HEK293 (cell line): ENCODE data around the gene RALA.
"Not testable (repeated sequence)": the region's sequence is repeated elsewhere in the genome, so short reads cannot be mapped to it uniquely, and the experiment has no call there.

ENCODE experiments used
- CTCF ChIA-PET: fragments of 350-600 bp; formaldehyde crosslinking; extraction: SDS; loops from one replicate; lab custom pipeline; 2021; ENCODE audit warnings: antibody characterized with exemption; lab: Yijun Ruan, JAX
- POLR2A ChIA-PET: fragments of 300-600 bp; formaldehyde crosslinking; extraction: SDS; loops from one replicate; lab custom pipeline; 2020; ENCODE audit warnings: antibody characterized with exemption, inconsistent platforms; lab: Yijun Ruan, JAX
- H3K27ac ChIP-seq: fragments of 200-500 bp; sonication (Bioruptor generic); 2 replicates; pipeline ENCODE4 v1.5.1; 2014; ENCODE audit warnings: low read depth, low read length, control low read depth, inconsistent platforms; ENCODE audit errors: extremely low read depth
- H3K36me3 ChIP-seq, 2 experiments: fragments of 200-500 bp in 1 of 2; sonication (Bioruptor generic) in 1 of 2; 1 replicate in 1 of 2; 2 replicates in 1 of 2; pipeline ENCODE4 v1.5.1; 2014 to 2017; ENCODE audit warnings: inconsistent platforms in 2 of 2, low read length in 2 of 2; ENCODE audit not compliant: control insufficient read depth in 2 of 2, insufficient read depth in 1 of 2
- H3K4me1 ChIP-seq: fragments of 200-500 bp; sonication (Bioruptor generic); 2 replicates; pipeline ENCODE4 v1.5.1; 2014; ENCODE audit warnings: mild to moderate bottlenecking, low read length, inconsistent platforms; ENCODE audit not compliant: control insufficient read depth, insufficient read depth
- H3K4me3 ChIP-seq: 2 replicates; pipeline ENCODE4 v1.5.1; 2011; ENCODE audit warnings: low read depth, mild to moderate bottlenecking, control low read depth, low read length, moderate library complexity
- H3K9me3 ChIP-seq: fragments of 200-500 bp; sonication (Bioruptor generic); 2 replicates; pipeline ENCODE4 v1.5.1; 2014; ENCODE audit warnings: low read depth, low read length, inconsistent platforms; ENCODE audit not compliant: control insufficient read depth, insufficient read depth
- GLIS2 ChIP-seq: fragments of 450-650 bp; formaldehyde crosslinking; IDR thresholded peaks from 2 replicates; pipeline ENCODE4 v1.5.1; 2016; ENCODE audit warnings: missing biosample characterization, missing genetic modification characterization
- HOXD13 ChIP-seq: sonication (generic); formaldehyde crosslinking; IDR thresholded peaks from 2 replicates; pipeline ENCODE4 v1.8.0; 2022; ENCODE audit warnings: missing genetic modification reagents, borderline replicate concordance
- KLF16 ChIP-seq: fragments of 450-650 bp; formaldehyde crosslinking; IDR thresholded peaks from 2 replicates; pipeline ENCODE4 v1.5.1; 2017; ENCODE audit warnings: missing biosample characterization, missing genetic modification characterization
- KLF8 ChIP-seq: fragments of 450-650 bp; formaldehyde crosslinking; IDR thresholded peaks from 2 replicates; pipeline ENCODE4 v1.5.1; 2016; ENCODE audit warnings: missing biosample characterization, missing genetic modification characterization
- OVOL3 ChIP-seq: fragments of 450-650 bp; formaldehyde crosslinking; IDR thresholded peaks from 2 replicates; pipeline ENCODE4 v1.5.1; 2016; ENCODE audit warnings: missing biosample characterization, missing genetic modification characterization
- ZBTB21 ChIP-seq: fragments of 450-650 bp; formaldehyde crosslinking; IDR thresholded peaks from 2 replicates; pipeline ENCODE4 v1.5.1; 2017; ENCODE audit warnings: missing biosample characterization, missing genetic modification characterization
- ZEB2 ChIP-seq: fragments of 450-650 bp; formaldehyde crosslinking; IDR thresholded peaks from 2 replicates; pipeline ENCODE4 v1.5.1; 2016; ENCODE audit warnings: missing biosample characterization, missing genetic modification characterization
- ZFP37 ChIP-seq: fragments of 450-650 bp; formaldehyde crosslinking; IDR thresholded peaks from 2 replicates; pipeline ENCODE4 v1.5.1; 2016; ENCODE audit warnings: missing biosample characterization, missing genetic modification characterization
- ZFP69B ChIP-seq: fragments of 450-650 bp; formaldehyde crosslinking; IDR thresholded peaks from 2 replicates; pipeline ENCODE4 v1.5.1; 2016; ENCODE audit warnings: missing biosample characterization, missing genetic modification characterization
- ZIC2 ChIP-seq: fragments of 450-650 bp; formaldehyde crosslinking; IDR thresholded peaks from 2 replicates; pipeline ENCODE4 v1.5.1; 2016; ENCODE audit warnings: missing biosample characterization, missing genetic modification characterization
- ZNF121 ChIP-seq: fragments of 450-650 bp; formaldehyde crosslinking; IDR thresholded peaks from 2 replicates; pipeline ENCODE4 v1.5.1; 2016; ENCODE audit warnings: missing biosample characterization, missing genetic modification characterization
- ZNF133 ChIP-seq: fragments of 450-650 bp; formaldehyde crosslinking; IDR thresholded peaks from 2 replicates; pipeline ENCODE4 v1.5.1; 2016; ENCODE audit warnings: missing biosample characterization, missing genetic modification characterization
- ZNF146 ChIP-seq: fragments of 450-650 bp; formaldehyde crosslinking; IDR thresholded peaks from 2 replicates; pipeline ENCODE4 v1.5.1; 2016; ENCODE audit warnings: missing biosample characterization, missing genetic modification characterization
- ZNF223 ChIP-seq: fragments of 450-650 bp; formaldehyde crosslinking; IDR thresholded peaks from 2 replicates; pipeline ENCODE4 v1.5.1; 2016; ENCODE audit warnings: missing biosample characterization, missing genetic modification characterization
- ZNF549 ChIP-seq: fragments of 450-650 bp; IDR thresholded peaks from 2 replicates; pipeline ENCODE4 v1.5.1; 2018; ENCODE audit warnings: missing biosample characterization, missing genetic modification characterization, mild to moderate bottlenecking, inconsistent platforms, moderate library complexity
- ZNF610 ChIP-seq: fragments of 450-650 bp; formaldehyde crosslinking; IDR thresholded peaks from 2 replicates; pipeline ENCODE4 v1.5.1; 2016; ENCODE audit warnings: missing biosample characterization, missing genetic modification characterization, borderline replicate concordance
- ZNF677 ChIP-seq: fragments of 450-650 bp; IDR thresholded peaks from 2 replicates; pipeline ENCODE4 v1.5.0; 2018; ENCODE audit warnings: missing biosample characterization, mild to moderate bottlenecking, missing genetic modification characterization, moderate library complexity
- TF ChIP-seq, protein P1 (sequence below): fragments of 450-650 bp; formaldehyde crosslinking; IDR thresholded peaks from 2 replicates; pipeline ENCODE4 v1.5.1; 2016; ENCODE audit warnings: missing biosample characterization, missing genetic modification characterization
- TF ChIP-seq, protein P2 (sequence below): fragments of 450-650 bp; formaldehyde crosslinking; IDR thresholded peaks from 2 replicates; pipeline ENCODE4 v1.5.1; 2016; ENCODE audit warnings: missing biosample characterization, missing genetic modification characterization
- TF ChIP-seq, protein P3 (sequence below): fragments of 450-650 bp; formaldehyde crosslinking; optimal IDR thresholded peaks from 2 replicates; pipeline ENCODE3; 2016; ENCODE audit warnings: missing biosample characterization, mild to moderate bottlenecking, missing genetic modification characterization

RALA gene

DNA sequence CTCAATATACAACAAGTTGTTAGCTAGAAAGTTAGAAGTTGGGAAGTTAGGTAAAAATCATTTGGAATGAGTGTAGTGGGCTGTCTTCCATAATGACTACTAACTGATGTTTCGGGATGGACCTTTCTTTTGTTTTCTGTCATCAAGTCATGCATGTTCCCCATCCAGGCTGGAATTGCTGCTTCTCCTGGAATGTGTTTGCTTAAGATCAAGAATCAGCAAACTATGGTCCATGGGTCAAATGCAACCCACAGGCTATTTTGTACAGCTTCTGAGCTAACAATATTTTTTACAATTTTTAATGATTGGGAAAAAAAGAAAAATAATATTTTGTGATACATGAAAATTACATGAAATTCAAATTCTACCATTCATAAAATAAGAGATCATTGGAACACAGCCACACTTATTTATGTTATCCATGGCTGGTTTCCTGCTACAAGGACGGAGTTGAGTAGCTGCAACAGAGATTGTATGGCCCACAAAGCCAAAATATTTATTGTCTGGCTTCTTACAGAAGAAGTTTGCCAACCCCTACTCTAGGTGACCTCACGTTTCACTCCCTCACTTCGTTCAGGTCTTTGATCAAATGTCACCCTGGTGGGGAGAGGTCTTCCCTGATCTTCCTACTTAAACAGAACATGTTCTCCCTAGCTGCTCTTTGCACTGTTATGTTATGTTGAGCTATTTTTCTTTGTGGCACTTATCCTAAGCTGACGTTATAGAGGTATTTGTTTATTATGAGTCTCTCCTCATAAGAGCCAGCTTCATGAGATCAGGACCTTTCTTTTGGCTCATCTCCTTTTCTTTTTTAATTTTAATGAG, 127.1 kb downstream of the RALA start (continued):
- TF ChIP-seq, protein P1, sequence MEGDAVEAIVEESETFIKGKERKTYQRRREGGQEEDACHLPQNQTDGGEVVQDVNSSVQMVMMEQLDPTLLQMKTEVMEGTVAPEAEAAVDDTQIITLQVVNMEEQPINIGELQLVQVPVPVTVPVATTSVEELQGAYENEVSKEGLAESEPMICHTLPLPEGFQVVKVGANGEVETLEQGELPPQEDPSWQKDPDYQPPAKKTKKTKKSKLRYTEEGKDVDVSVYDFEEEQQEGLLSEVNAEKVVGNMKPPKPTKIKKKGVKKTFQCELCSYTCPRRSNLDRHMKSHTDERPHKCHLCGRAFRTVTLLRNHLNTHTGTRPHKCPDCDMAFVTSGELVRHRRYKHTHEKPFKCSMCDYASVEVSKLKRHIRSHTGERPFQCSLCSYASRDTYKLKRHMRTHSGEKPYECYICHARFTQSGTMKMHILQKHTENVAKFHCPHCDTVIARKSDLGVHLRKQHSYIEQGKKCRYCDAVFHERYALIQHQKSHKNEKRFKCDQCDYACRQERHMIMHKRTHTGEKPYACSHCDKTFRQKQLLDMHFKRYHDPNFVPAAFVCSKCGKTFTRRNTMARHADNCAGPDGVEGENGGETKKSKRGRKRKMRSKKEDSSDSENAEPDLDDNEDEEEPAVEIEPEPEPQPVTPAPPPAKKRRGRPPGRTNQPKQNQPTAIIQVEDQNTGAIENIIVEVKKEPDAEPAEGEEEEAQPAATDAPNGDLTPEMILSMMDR (tag by site-specific recombination), result no peak
- TF ChIP-seq, protein P2, sequence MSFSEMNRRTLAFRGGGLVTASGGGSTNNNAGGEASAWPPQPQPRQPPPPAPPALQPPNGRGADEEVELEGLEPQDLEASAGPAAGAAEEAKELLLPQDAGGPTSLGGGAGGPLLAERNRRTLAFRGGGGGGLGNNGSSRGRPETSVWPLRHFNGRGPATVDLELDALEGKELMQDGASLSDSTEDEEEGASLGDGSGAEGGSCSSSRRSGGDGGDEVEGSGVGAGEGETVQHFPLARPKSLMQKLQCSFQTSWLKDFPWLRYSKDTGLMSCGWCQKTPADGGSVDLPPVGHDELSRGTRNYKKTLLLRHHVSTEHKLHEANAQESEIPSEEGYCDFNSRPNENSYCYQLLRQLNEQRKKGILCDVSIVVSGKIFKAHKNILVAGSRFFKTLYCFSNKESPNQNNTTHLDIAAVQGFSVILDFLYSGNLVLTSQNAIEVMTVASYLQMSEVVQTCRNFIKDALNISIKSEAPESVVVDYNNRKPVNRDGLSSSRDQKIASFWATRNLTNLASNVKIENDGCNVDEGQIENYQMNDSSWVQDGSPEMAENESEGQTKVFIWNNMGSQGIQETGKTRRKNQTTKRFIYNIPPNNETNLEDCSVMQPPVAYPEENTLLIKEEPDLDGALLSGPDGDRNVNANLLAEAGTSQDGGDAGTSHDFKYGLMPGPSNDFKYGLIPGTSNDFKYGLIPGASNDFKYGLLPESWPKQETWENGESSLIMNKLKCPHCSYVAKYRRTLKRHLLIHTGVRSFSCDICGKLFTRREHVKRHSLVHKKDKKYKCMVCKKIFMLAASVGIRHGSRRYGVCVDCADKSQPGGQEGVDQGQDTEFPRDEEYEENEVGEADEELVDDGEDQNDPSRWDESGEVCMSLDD (tag by site-specific recombination), result no peak
- TF ChIP-seq GLIS2 (no peak), ZNF146 (tag by site-specific recombination) (no peak), ZNF223 (tag by site-specific recombination) (no peak), ZIC2 (tag by site-specific recombination) (no peak), KLF8 (tag by site-specific recombination) (no peak), ZNF610 (tag by site-specific recombination) (no peak), ZNF133 (tag by site-specific recombination) (no peak), ZNF549 (no peak)
- TF ChIP-seq, all 188 proteins: peak for 0

- H3K9me3 ChIP-seq, H3K36me3 ChIP-seq, POLR2A ChIA-PET, H3K27ac ChIP-seq, H3K4me1 ChIP-seq, H3K4me3 ChIP-seq: not testable (repeated sequence)
- CTCF ChIA-PET, result interaction anchor here (1.1 kb wide), 1 partner anchor 173 kb away, joined by 3 read pairs; no protein-coding TSS in a partner anchor
Measured at GRCh38 chr7:39753237-39753636, 129.9 kb downstream of the RALA start.

- Histone ChIP-seq H3K36me3 (no peaks in the 10 kb centered on the region), H3K4me3 (no peak overlapping the region), H3K4me1 (peaks cover 7% of the 10 kb centered on the region), H3K27ac (no peak overlapping the region)
- POLR2A ChIA-PET, result no interaction called here
- CTCF ChIA-PET, result interaction anchor here (0.8 kb wide), 1 partner anchor 173 kb away, joined by 3 read pairs; no protein-coding TSS in a partner anchor
- no peak for TF ChIP-seq ZNF121 (tag by site-specific recombination)
- TF ChIP-seq ZEB2 (tag by site-specific recombination), result no peak
- TF ChIP-seq ZBTB21 (tag by site-specific recombination), result no peak
- no peak for TF ChIP-seq KLF16 (tag by site-specific recombination)
- TF ChIP-seq, protein P3, sequence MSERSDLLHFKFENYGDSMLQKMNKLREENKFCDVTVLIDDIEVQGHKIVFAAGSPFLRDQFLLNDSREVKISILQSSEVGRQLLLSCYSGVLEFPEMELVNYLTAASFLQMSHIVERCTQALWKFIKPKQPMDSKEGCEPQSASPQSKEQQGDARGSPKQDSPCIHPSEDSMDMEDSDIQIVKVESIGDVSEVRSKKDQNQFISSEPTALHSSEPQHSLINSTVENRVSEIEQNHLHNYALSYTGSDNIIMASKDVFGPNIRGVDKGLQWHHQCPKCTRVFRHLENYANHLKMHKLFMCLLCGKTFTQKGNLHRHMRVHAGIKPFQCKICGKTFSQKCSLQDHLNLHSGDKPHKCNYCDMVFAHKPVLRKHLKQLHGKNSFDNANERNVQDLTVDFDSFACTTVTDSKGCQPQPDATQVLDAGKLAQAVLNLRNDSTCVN, result no peak
- no peak for TF ChIP-seq OVOL3 (tag by site-specific recombination)
- no peak for TF ChIP-seq ZFP69B (tag by site-specific recombination)
- no peak for TF ChIP-seq ZNF677
- TF ChIP-seq HOXD13 (CRISPR knock-in tag), result no peak
- TF ChIP-seq ZFP37 (tag by site-specific recombination), result no peak
- TF ChIP-seq, all 188 proteins: peak for 0
- no peaks in the 10 kb centered on the region for H3K9me3 ChIP-seq
Measured at GRCh38 chr7:39753823-39754325, 130.5 kb downstream of the RALA start.
